Measurements from ENCODE around the gene MICAL2. TPM values are rescaled to one million over a fixed set of nuclear protein-coding genes. Genes with fewer than 3 reads are reported as not detected.

The MICAL2 gene
- polyA plus RNA-seq: 10 to 100 TPM in 1 of 3 donors, 1 to 10 TPM in 2; 7.9 to 13.2 (median 9.8) TPM

- H3K27ac ChIP-seq (ENCODE audit: low read depth, low read length): no peak within 1 kb of the TSS
- WGBS, 3 donors: 1 to 3% (median 1%) methylated on average over 17 to 56 of the region's 56 CpGs
Measured at GRCh38 chr11:12110201-12110713, at the start of gene MICAL2. MICAL2 (plus strand) TSS chr11:12110590; CDS start chr11:12162156, 51,566 bp downstream.

GRCh38 chr11:12061851-12062560 is 48.4 kb upstream of the MICAL2 start:
- WGBS, 3 donors: 53 to 72% (median 59%) methylated on average over 9 of the region's 9 CpGs
- no peak overlapping the region for H3K27ac ChIP-seq (ENCODE audit: low read depth, low read length)

GRCh38 chr11:12063251-12063650 is 47.1 kb upstream of the MICAL2 start:
- WGBS, 3 donors: 90 to 96% (median 95%) methylated on average over 2 of the region's 2 CpGs
- H3K27ac ChIP-seq (ENCODE audit: low read depth, low read length): no peak overlapping the region

- WGBS, 3 donors: 63 to 88% (median 70%) methylated on average over 7 of the region's 7 CpGs
- no peak overlapping the region for H3K27ac ChIP-seq (ENCODE audit: low read depth, low read length)
Measured at GRCh38 chr11:12064136-12064953, 46.0 kb upstream of the MICAL2 start.

- WGBS, 3 donors: 91 to 95% (median 93%) methylated on average over 3 of the region's 3 CpGs
- H3K27ac ChIP-seq (ENCODE audit: low read depth, low read length): no peak overlapping the region
Measured at GRCh38 chr11:12064954-12065280, 45.5 kb upstream of the MICAL2 start.

- WGBS, 3 donors: 77 to 85% (median 83%) methylated on average over 7 of the region's 7 CpGs
- H3K27ac ChIP-seq (ENCODE audit: low read depth, low read length): no peak overlapping the region
Measured at GRCh38 chr11:12066056-12066798, 44.2 kb upstream of the MICAL2 start.

- 43 to 67% (median 55%) methylated on average over 8 of the region's 8 CpGs for whole genome bisulfite sequencing, 3 donors
- no peak overlapping the region for H3K27ac ChIP-seq (ENCODE audit: low read depth, low read length)
Measured at GRCh38 chr11:12066799-12067508, 43.4 kb upstream of the MICAL2 start.

GRCh38 chr11:12067796-12068357 is 42.5 kb upstream of the MICAL2 start:
- H3K27ac ChIP-seq (ENCODE audit: low read depth, low read length): no peak overlapping the region
- 91 to 94% (median 92%) methylated on average over 5 of the region's 5 CpGs for WGBS, 3 donors

GRCh38 chr11:12069066-12069676 is 41.2 kb upstream of the MICAL2 start:
- H3K27ac ChIP-seq (ENCODE audit: low read depth, low read length): no peak overlapping the region
- WGBS, 3 donors: 71 to 79% (median 78%) methylated on average over 12 of the region's 12 CpGs

GRCh38 chr11:12070446-12071267 is 39.7 kb upstream of the MICAL2 start:
- WGBS, 3 donors: 86 to 90% (median 88%) methylated on average over 14 of the region's 14 CpGs
- no peak overlapping the region for H3K27ac ChIP-seq (ENCODE audit: low read depth, low read length)

GRCh38 chr11:12071574-12071973 is 38.8 kb upstream of the MICAL2 start:
- WGBS, 3 donors: 66 to 89% (median 81%) methylated on average over 3 of the region's 3 CpGs
- H3K27ac ChIP-seq (ENCODE audit: low read depth, low read length): no peak overlapping the region

GRCh38 chr11:12073436-12073835 is 37.0 kb upstream of the MICAL2 start:
- H3K27ac ChIP-seq (ENCODE audit: low read depth, low read length): no peak overlapping the region
- 94 to 97% (median 95%) methylated on average over 8 of the region's 8 CpGs for WGBS, 3 donors

- 95 to 96% (median 95%) methylated on average over 4 of the region's 4 CpGs for WGBS, 3 donors
Measured at GRCh38 chr11:12073886-12074285, 36.5 kb upstream of the MICAL2 start.

GRCh38 chr11:12074529-12075195 is 35.7 kb upstream of the MICAL2 start:
- 87 to 93% (median 92%) methylated on average over 6 of the region's 6 CpGs for whole genome bisulfite sequencing, 3 donors

More at GRCh38 chr11:12073886-12074285, 36.5 kb upstream of the MICAL2 start:
- H3K27ac ChIP-seq (ENCODE audit: low read depth, low read length): no peak overlapping the region

GRCh38 chr11:12075291-12075690 is 35.1 kb upstream of the MICAL2 start:
- H3K27ac ChIP-seq (ENCODE audit: low read depth, low read length): no peak overlapping the region
- 97 to 98% (median 97%) methylated on average over 3 of the region's 3 CpGs for WGBS, 3 donors

More at GRCh38 chr11:12074529-12075195, 35.7 kb upstream of the MICAL2 start:
- no peak overlapping the region for H3K27ac ChIP-seq (ENCODE audit: low read depth, low read length)

Data from adipose tissue (tissue), 3 donors.